PFSK-1 (cell line): ENCODE measurements around the gene IL17F.

Source experiments
- FOXP2 ChIP-seq: optimal IDR thresholded peaks from 2 replicates; pipeline ENCODE3; 2011; ENCODE audit warnings: borderline replicate concordance, control low read depth, inconsistent platforms; ENCODE audit not compliant: insufficient read depth; ENCODE audit errors: extremely low read length, extremely low read depth
- POLR2AphosphoS5 ChIP-seq: IDR thresholded peaks from 2 replicates; pipeline ENCODE4 v1.6.1; 2012; ENCODE audit warnings: low read depth, mild to moderate bottlenecking, control low read depth, low read length, moderate library complexity
- REST ChIP-seq, 2 experiments: IDR thresholded peaks; 2 replicates each; pipeline versions ENCODE4 v1.6.1 to v1.8.0; 2011 to 2012; ENCODE audit warnings: low read depth in 2 of 2, low read length in 2 of 2, control low read depth in 1 of 2, inconsistent platforms in 1 of 2, mild to moderate bottlenecking in 1 of 2, moderate library complexity in 1 of 2; ENCODE audit not compliant: insufficient read depth in 1 of 2
- SIN3A ChIP-seq: IDR thresholded peaks from 2 replicates; pipeline ENCODE4 v1.6.1; 2012; ENCODE audit warnings: mild to moderate bottlenecking, low read length, moderate library complexity, borderline replicate concordance; ENCODE audit not compliant: insufficient read depth
- TAF1 ChIP-seq: IDR thresholded peaks from 2 replicates; pipeline ENCODE4 v1.6.1; 2012; ENCODE audit warnings: low read length, control low read depth, borderline replicate concordance; ENCODE audit not compliant: insufficient read depth

- no peak for TF ChIP-seq REST (IDR thresholded peaks at IDR 0.05; ENCODE audit: insufficient read depth in 1 of 2, low read depth in 2 of 2, low read length in 2 of 2)
- TF ChIP-seq POLR2AphosphoS5: no peak
- no peak for TF ChIP-seq TAF1
- no peak for TF ChIP-seq FOXP2
- no peak for TF ChIP-seq SIN3A
These were observed 2.5 kb downstream of the IL17F start for GRCh38 chr6:52241819-52242218.
